ENCODE measurements around the gene SORCS2.

Gene SORCS2

GRCh38 chr4:7331682-7332000 lies 139.3 kb downstream of the SORCS2 start:
- Histone ChIP-seq H3K27ac (ENCODE audit: extremely low read depth, low read depth, low read length) (no peak overlapping the region), H3K9me3 (ENCODE audit: control insufficient read depth, insufficient read depth, low read depth, low read length) (no peaks in the 10 kb centered on the region), H3K4me3 (ENCODE audit: low read depth, low read length) (no peak overlapping the region), H3K36me3 (ENCODE audit: control insufficient read depth in 2 of 2, insufficient read depth in 1 of 2, low read length in 2 of 2) (no peaks in the 10 kb centered on the region), H3K4me1 (ENCODE audit: control insufficient read depth, insufficient read depth, low read length) (no peaks in the 10 kb centered on the region)
- TF ChIP-seq ZNF658 (tag by site-specific recombination; IDR thresholded peaks at IDR 0.05) = no peak
- TF ChIP-seq ZNF792 (tag by site-specific recombination; IDR thresholded peaks at IDR 0.05) = no peak
- TF ChIP-seq ZNF639 (tag by site-specific recombination; IDR thresholded peaks at IDR 0.05) = no peak
- TF ChIP-seq HIC1 (tag by site-specific recombination; IDR thresholded peaks at IDR 0.05) = no peak
- no peak for TF ChIP-seq ZIC2 (tag by site-specific recombination; IDR thresholded peaks at IDR 0.05)
- TF ChIP-seq ZBTB20 (tag by site-specific recombination; IDR thresholded peaks at IDR 0.05) = no peak
- no peak for TF ChIP-seq ZNF654 (tag by site-specific recombination; IDR thresholded peaks at IDR 0.05; ENCODE audit: low read depth)
- TF ChIP-seq REST (tag by site-specific recombination; IDR thresholded peaks at IDR 0.05) = no peak
- TF ChIP-seq ZSCAN18 (tag by site-specific recombination; IDR thresholded peaks at IDR 0.05) = no peak
- ChIA-PET CTCF (no interaction called here), POLR2A (no interaction called here)

GRCh38 chr4:7332216-7333023 lies 140.1 kb downstream of the SORCS2 start:
- Histone ChIP-seq H3K36me3 (ENCODE audit: control insufficient read depth in 2 of 2, insufficient read depth in 1 of 2, low read length in 2 of 2) (no peaks in the 10 kb centered on the region), H3K4me3 (ENCODE audit: low read depth, low read length) (no peak overlapping the region), H3K9me3 (ENCODE audit: control insufficient read depth, insufficient read depth, low read depth, low read length) (no peaks in the 10 kb centered on the region), H3K27ac (ENCODE audit: extremely low read depth, low read depth, low read length) (no peak overlapping the region), H3K4me1 (ENCODE audit: control insufficient read depth, insufficient read depth, low read length) (no peaks in the 10 kb centered on the region)
- ChIA-PET CTCF (interaction anchor here (1.6 kb wide), 1 partner anchor 181 kb away, joined by 3 read pairs; no protein-coding TSS in a partner anchor), POLR2A (no interaction called here)
- TF ChIP-seq ZNF354C (tag by site-specific recombination; IDR thresholded peaks at IDR 0.05; ENCODE audit: borderline replicate concordance, low read depth) (no peak), BCL11A (tag by site-specific recombination; IDR thresholded peaks at IDR 0.05; ENCODE audit: low read depth) (no peak), GLIS1 (tag by site-specific recombination; IDR thresholded peaks at IDR 0.05) (0 out of 2 replicates have a peak, but pooled peaks have one; percentile 30), ZNF239 (tag by site-specific recombination; IDR thresholded peaks at IDR 0.05) (no peak), ZNF585B (tag by site-specific recombination; IDR thresholded peaks at IDR 0.05) (no peak), ZNF776 (tag by site-specific recombination; IDR thresholded peaks at IDR 0.05; ENCODE audit: borderline replicate concordance) (no peak), MZF1 (tag by site-specific recombination; IDR thresholded peaks at IDR 0.05; ENCODE audit: borderline replicate concordance) (no peak), PBX3 (CRISPR knock-in tag; IDR thresholded peaks at IDR 0.05) (no peak)

Measured in HEK293 (cell line).